Measurements from ENCODE around the gene MYH6.
"Not testable (repeated sequence)": the region's sequence is repeated elsewhere in the genome, so short reads cannot be mapped to it uniquely, and the experiment has no call there.

MYH6 gene

DNA sequence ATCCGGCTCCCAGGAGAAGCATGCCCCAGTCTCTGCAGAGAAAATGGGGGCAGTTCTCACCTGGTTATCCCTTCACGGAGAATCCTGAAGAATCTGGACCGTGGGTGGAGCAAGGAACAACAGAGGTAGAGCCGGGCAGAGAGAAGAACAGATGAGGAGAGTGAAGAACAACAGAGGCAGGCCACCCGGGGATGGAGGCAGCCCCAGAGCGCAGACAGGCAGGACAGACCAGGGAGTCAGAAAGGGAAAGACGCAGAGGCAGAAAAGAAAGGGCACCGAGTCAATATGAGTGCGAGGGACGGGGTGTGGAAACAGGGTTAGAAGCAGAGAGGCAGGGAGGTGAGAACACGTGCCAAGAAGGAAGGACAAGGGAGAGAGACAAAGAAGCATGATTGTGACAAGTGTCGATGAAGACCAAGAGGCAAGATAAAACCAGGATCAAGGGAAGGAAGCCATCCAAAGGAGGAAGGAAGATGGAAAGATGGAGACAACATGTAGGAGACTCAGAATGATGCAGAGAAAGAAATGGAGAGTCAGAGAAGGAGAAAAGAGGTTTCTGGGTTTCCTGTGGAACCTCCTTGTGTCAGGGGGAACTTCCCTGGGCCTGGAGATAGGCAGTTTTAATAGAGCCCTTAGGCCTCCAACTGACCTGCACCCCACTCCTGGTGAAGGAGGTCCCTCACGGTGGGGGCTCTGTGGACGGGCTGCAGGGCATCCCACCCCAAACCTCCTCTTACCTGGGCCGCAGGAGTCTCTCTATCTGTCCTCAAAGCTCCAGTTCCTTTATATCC, at the start of gene MYH6:
Gene MYH6 (minus strand): TSS at position 758 of the 791 bp plus-strand sequence. CDS start 1,050 bp downstream, outside the sequence.
- H3K4me3 ChIP-seq (ENCODE audit: control insufficient read depth, low read depth, low read length), result no peak within 1 kb of the TSS
- DNase-seq (ENCODE audit: low read depth), result no peak
- TF ChIP-seq, protein P1, sequence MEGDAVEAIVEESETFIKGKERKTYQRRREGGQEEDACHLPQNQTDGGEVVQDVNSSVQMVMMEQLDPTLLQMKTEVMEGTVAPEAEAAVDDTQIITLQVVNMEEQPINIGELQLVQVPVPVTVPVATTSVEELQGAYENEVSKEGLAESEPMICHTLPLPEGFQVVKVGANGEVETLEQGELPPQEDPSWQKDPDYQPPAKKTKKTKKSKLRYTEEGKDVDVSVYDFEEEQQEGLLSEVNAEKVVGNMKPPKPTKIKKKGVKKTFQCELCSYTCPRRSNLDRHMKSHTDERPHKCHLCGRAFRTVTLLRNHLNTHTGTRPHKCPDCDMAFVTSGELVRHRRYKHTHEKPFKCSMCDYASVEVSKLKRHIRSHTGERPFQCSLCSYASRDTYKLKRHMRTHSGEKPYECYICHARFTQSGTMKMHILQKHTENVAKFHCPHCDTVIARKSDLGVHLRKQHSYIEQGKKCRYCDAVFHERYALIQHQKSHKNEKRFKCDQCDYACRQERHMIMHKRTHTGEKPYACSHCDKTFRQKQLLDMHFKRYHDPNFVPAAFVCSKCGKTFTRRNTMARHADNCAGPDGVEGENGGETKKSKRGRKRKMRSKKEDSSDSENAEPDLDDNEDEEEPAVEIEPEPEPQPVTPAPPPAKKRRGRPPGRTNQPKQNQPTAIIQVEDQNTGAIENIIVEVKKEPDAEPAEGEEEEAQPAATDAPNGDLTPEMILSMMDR (conservative IDR thresholded peaks at IDR 0.05; ENCODE audit: control insufficient read depth, insufficient read depth, low read depth, low read length), result no peak

DNA sequence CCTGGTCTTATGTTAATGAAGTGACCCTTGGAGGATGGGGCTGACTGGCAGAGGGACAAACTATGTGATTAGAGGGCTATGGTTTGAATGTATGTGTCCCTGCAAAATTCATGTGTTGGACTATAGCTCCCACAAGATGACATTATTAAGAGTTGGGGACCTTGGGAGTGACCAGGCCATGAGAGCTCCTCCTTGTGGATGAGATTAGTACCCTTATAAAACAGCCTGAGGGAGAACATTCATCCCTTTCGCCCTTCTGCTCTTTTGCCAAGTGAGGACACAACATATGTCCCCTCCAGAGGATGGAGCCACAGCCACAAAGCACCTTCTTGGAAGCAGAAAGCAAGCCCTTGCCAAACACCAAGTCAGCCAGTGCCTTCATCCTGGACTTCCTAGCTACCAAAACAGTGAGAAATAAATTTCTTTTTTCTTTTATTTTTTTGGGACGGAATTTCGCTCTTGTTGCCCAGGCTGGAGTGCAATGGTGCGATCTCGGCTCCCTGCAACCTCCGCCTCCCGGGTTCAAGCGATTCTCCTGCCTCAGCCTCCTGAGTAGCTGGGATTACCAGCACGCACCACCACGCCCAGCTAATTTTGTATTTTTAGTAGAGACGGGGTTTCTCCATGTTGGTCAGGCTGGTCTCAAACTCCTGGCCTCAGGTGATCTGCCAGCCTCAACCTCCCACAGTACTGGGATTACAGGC, 49.0 kb upstream of the MYH6 start:
- H3K4me3 ChIP-seq (ENCODE audit: control insufficient read depth, low read depth, low read length), result not testable (repeated sequence)
- TF ChIP-seq, protein P1 (conservative IDR thresholded peaks at IDR 0.05; ENCODE audit: control insufficient read depth, insufficient read depth, low read depth, low read length), result peak; percentile 31
- peak; percentile 9 for DNase-seq (ENCODE audit: low read depth)

DNA sequence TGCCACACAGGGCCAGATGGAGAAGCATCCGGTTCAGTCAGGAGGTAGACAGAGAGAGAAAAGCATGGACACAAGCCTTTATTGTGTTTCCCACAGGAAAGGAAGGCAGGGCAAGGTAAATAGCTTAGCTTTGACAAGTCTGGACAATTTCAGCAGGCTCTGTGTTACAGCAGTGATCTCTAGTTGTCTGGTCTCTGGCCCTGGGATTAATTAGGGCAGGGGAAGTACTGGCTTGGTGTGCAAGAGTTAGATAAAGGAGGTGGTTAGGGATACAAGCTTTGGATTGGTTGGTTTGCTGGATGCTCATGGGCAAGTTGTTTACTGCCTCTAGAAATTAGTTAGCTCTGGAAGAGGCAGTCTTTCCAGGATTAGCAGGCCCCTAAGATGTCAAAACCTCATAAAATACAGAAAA, 46.4 kb upstream of the MYH6 start:
- no peak for DNase-seq (ENCODE audit: low read depth)
- no peak overlapping the region for H3K4me3 ChIP-seq (ENCODE audit: control insufficient read depth, low read depth, low read length)
- TF ChIP-seq, protein P1 (conservative IDR thresholded peaks at IDR 0.05; ENCODE audit: control insufficient read depth, insufficient read depth, low read depth, low read length), result no peak

DNA sequence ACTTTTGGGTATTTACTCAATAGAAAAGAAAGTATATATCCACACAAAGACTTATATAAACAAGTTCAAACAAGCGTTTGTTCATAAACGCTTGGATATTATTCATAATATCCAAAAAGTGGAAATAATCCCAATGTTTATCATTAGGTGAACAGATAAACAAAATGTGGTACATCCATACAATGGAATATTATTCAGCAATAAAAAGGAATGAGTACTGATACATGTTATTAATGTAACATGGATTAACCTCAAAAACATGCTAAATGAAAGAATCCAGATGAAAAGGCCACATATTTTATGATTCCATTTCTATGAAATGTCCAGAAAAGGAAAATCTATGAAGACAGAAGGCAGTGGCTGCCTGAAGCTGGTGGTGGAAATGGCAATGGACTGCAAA, 44.2 kb upstream of the MYH6 start:
- TF ChIP-seq, protein P1 (conservative IDR thresholded peaks at IDR 0.05; ENCODE audit: control insufficient read depth, insufficient read depth, low read depth, low read length), result no peak

DNA sequence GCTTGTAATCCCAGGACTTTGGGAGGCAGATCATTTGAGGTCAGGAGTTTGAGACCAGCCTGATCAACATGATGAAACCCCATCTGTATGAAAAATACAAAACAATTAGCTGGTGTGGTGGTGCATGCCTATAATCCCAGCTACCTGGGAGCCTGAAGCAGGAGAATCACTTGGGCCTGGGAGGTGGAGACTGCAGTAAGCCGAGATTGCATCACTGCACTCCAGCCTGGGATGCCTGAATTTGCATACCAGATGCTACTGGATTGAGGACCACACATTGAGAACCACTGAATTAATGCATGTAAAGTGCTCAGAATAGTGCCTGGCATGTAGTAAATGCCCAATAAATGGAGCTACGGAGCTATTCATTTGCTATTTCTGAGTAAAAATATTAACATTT, 42.3 kb upstream of the MYH6 start:
- H3K4me3 ChIP-seq (ENCODE audit: control insufficient read depth, low read depth, low read length), result no peak overlapping the region
- TF ChIP-seq, protein P1 (conservative IDR thresholded peaks at IDR 0.05; ENCODE audit: control insufficient read depth, insufficient read depth, low read depth, low read length), result no peak
- no peak for DNase-seq (ENCODE audit: low read depth)

More for the DNA sequence above, 44.2 kb upstream of the MYH6 start:
- DNase-seq (ENCODE audit: low read depth), result no peak
- H3K4me3 ChIP-seq (ENCODE audit: control insufficient read depth, low read depth, low read length), result no peak overlapping the region

DNA sequence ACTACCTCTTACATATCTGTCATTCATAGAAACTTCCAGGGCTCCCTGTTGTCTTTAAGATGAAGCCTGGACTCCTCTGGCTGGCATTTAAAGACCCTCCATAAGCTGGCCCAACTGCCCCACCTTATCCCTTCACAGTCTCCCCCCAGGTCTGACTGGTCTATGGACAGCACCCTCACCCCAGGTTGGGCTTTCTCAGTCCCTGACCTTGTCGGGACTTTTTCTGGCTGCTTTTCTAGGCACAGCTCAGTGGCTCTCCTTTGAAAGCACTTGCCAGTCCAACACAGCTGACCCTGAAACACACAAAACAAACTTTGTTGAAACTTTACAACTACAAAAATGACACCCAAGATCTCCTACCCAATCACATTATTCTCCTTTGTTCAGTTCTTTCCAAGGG, 41.2 kb upstream of the MYH6 start:
- DNase-seq (ENCODE audit: low read depth), result no peak
- no peak overlapping the region for H3K4me3 ChIP-seq (ENCODE audit: control insufficient read depth, low read depth, low read length)
- TF ChIP-seq, protein P1 (conservative IDR thresholded peaks at IDR 0.05; ENCODE audit: control insufficient read depth, insufficient read depth, low read depth, low read length), result no peak

Measured in fibroblast of mammary gland (primary cell).